Common myeloid progenitor, CD34-positive (primary cell): Measurements from ENCODE around the gene MMD.

Experiments used
- CTCF ChIA-PET: fragments of 350-600 bp; sonication (Branson Sonifier 250); formaldehyde crosslinking; loops from one replicate; lab custom pipeline; 2021; ENCODE audit warnings: antibody characterized with exemption; lab: Charles Lee
- POLR2A ChIA-PET: fragments of 350-600 bp; sonication (Branson Sonifier 250); formaldehyde crosslinking; loops from one replicate; lab custom pipeline; 2021; ENCODE audit warnings: antibody characterized with exemption; lab: Charles Lee
- DNase-seq, 3 donors: peaks; one replicate each; pipeline versions ENCODE4 v3.0.0 to v3.0.0-alpha.2; 2013
- H3K27ac ChIP-seq, 2 experiments: 1 replicate in 1 of 2; 2 replicates in 1 of 2; pipeline ENCODE4 v1.7.0; 2013; ENCODE audit warnings: inconsistent platforms in 2 of 2, low read length in 2 of 2, mild to moderate bottlenecking in 2 of 2, low read depth in 1 of 2, moderate library complexity in 1 of 2; ENCODE audit not compliant: severe bottlenecking in 2 of 2, insufficient read depth in 1 of 2, poor library complexity in 1 of 2
- H3K27me3 ChIP-seq, 5 experiments: replicated peaks in 2 of 5; 1 replicate in 3 of 5; 2 replicates in 2 of 5; pipeline versions ENCODE4 v1.6.1 to v1.7.0; 2013; ENCODE audit warnings: low read length in 4 of 5, mild to moderate bottlenecking in 2 of 5, moderate library complexity in 2 of 5, inconsistent platforms in 1 of 5; ENCODE audit not compliant: insufficient read depth in 5 of 5, control insufficient read depth in 4 of 5
- H3K36me3 ChIP-seq, 4 experiments: 1 replicate in 2 of 4; 2 replicates in 2 of 4; pipeline versions ENCODE4 v1.6.1 to v1.7.0; 2013; ENCODE audit warnings: low read length in 3 of 4, control low read depth in 1 of 4, mild to moderate bottlenecking in 1 of 4; ENCODE audit not compliant: control insufficient read depth in 4 of 4, insufficient read depth in 4 of 4
- H3K4me1 ChIP-seq, 4 experiments: 1 replicate in 3 of 4; 2 replicates in 1 of 4; pipeline versions ENCODE4 v1.6.1 to v1.7.1; 2013; ENCODE audit warnings: low read length in 3 of 4, mild to moderate bottlenecking in 3 of 4, control low read depth in 1 of 4, inconsistent platforms in 1 of 4, moderate library complexity in 1 of 4; ENCODE audit not compliant: control insufficient read depth in 4 of 4, insufficient read depth in 4 of 4; ENCODE audit errors: control extremely low read depth in 1 of 4
- H3K4me3 ChIP-seq, 7 experiments: 1 replicate in 4 of 7; 2 replicates in 3 of 7; pipeline versions ENCODE4 v1.5.1 to v1.7.0; 2013; ENCODE audit warnings: mild to moderate bottlenecking in 7 of 7, low read length in 6 of 7, moderate library complexity in 6 of 7, inconsistent platforms in 2 of 7, low read depth in 2 of 7, control low read depth in 1 of 7; ENCODE audit not compliant: insufficient read depth in 4 of 7, control insufficient read depth in 1 of 7; ENCODE audit errors: extremely low read depth in 1 of 7
- H3K9me3 ChIP-seq, 5 experiments: 1 replicate in 4 of 5; 2 replicates in 1 of 5; pipeline versions ENCODE4 v1.6.1 to v1.7.1; 2013; ENCODE audit warnings: low read length in 4 of 5, mild to moderate bottlenecking in 2 of 5, inconsistent platforms in 1 of 5, low read depth in 1 of 5, moderate library complexity in 1 of 5; ENCODE audit not compliant: control insufficient read depth in 4 of 5, insufficient read depth in 2 of 5; ENCODE audit errors: control extremely low read depth in 1 of 5
- WGBS: methylation state at CpG from one replicate; pipeline ENCODE4 v1.1.5; 2013; ENCODE audit not compliant: insufficient coverage; 5-methylcytosine and 5-hydroxymethylcytosine counted together

The MMD gene

DNA sequence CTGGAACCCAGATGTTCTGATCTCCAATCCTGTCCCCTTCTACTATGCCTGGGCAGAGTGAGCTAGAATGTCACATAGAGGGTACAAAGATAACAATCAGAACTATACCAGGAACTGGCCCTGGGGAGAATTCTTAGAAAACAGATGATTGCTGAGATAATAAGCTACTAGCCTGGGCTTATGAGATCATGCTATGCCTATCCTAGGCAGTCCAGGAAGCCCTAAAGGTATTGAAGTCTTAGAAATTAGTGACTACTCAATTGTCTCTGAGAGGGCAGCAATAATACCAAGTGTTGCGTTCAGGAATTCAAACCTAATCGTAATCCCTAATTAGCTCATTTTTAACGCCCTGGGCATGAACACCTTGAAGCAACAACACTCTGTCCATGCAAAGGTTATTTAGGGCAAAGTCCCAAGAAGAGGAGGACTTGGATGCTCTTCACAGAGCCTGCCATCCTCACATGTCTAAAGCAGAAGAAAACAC, 77.1 kb downstream of the MMD start:
- Histone ChIP-seq H3K27ac (peak overlapping the region in 1 of 2 experiments; percentile 70), H3K4me3 (peak overlapping the region in 1 of 7 experiments; percentile 8), H3K27me3 (no peaks in the 10 kb centered on the region), H3K4me1 (peaks cover 2 to 18% (median 11%) of the 10 kb centered on the region in 4 experiments), H3K36me3 (no peaks in the 10 kb centered on the region), H3K9me3 (peaks cover 0 to 5% (median 0%) of the 10 kb centered on the region in 5 experiments)
- POLR2A ChIA-PET = no interaction called here
- CTCF ChIA-PET = interaction anchor here (0.9 to 1.9 kb wide), 4 partner anchors 11 to 352 kb away, joined by 3 to 7 read pairs (median 5); no protein-coding TSS in a partner anchor
- peak; percentile 6 to 49 (median 40) for DNase-seq
- WGBS = 72% methylated on average over 2 of the region's 3 CpGs

- WGBS = 100% methylated on average over 2 of the region's 4 CpGs
- DNase-seq = peak in 1 of 3 donors; percentile 9
- H3K9me3 ChIP-seq = peaks cover 0 to 5% (median 0%) of the 10 kb centered on the region in 5 experiments
- no peaks in the 10 kb centered on the region for H3K36me3 ChIP-seq
- peak overlapping the region in 1 of 2 experiments; percentile 70 for H3K27ac ChIP-seq
- peak overlapping the region in 1 of 7 experiments; percentile 8 for H3K4me3 ChIP-seq
- POLR2A ChIA-PET = no interaction called here
- H3K27me3 ChIP-seq = no peaks in the 10 kb centered on the region
- H3K4me1 ChIP-seq = peaks cover 2 to 18% (median 11%) of the 10 kb centered on the region in 4 experiments
- CTCF ChIA-PET = interaction anchor here (1.0 to 1.9 kb wide), 3 partner anchors 11 to 351 kb away, joined by 5 to 7 read pairs (median 5); no protein-coding TSS in a partner anchor
Observed at GRCh38 chr17:55343900-55344513, 77.6 kb downstream of the MMD start.

DNA sequence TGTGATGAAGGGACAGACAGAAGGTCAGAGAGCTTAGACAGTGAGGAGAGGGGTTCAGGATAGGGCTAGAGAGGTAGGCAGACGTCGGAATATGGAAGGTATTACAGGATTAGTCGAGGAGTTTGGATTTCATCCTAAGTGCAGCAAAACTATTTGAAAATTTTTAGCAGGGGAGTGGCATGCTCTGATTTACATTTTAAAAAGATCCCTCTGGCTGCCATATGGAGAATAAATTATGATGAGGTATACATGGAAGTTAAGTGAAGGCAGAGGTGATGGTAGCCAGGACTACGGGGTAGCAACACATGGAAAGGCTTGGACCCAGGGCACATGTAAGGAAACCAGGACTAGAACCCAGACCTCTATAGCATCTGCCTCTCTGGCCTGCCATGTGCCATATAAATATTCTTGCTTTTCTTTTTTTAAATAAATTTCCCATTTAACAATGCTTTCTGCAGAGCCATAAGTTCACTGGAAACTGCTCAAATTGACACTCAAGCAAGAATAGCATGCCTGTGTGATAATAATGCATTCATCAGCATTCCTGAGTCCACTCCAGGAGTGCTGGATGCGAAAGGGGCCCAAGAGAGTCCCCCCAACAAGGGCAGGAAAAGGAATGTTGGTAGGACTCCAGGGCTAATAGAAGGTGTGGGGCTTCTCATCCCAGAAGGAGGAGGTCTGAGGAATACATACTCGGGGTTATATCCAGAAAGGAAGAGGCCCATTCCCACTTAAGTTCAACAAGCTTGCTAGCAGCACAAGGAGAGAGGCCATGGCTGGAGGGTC, 78.6 kb downstream of the MMD start:
- peaks cover 2 to 15% (median 11%) of the 10 kb centered on the region in 4 experiments for H3K4me1 ChIP-seq
- DNase-seq = no peak
- no peak overlapping the region for H3K4me3 ChIP-seq
- CTCF ChIA-PET = no interaction called here
- WGBS = 98% methylated on average over 5 of the region's 6 CpGs
- H3K36me3 ChIP-seq = no peaks in the 10 kb centered on the region
- POLR2A ChIA-PET = no interaction called here
- peaks cover 0 to 5% (median 0%) of the 10 kb centered on the region in 5 experiments for H3K9me3 ChIP-seq
- H3K27ac ChIP-seq = no peak overlapping the region
- no peaks in the 10 kb centered on the region for H3K27me3 ChIP-seq
